GM18907 (cell line): Measurements from ENCODE around the gene SFXN3.

Source experiments
- ATAC-seq: cut with Tn5 transposase; IDR thresholded peaks from one replicate; pipeline ENCODE4 v1.9.1; 2021; ENCODE audit warnings: mild to moderate bottlenecking, moderate library complexity; ENCODE audit not compliant: unreplicated experiment

The SFXN3 gene

GRCh38 chr10:101014966-101015581 is 16.0 kb upstream of the SFXN3 start:
- ATAC-seq, result no peak

- no peak for ATAC-seq
Measured at GRCh38 chr10:101015582-101015973, 15.5 kb upstream of the SFXN3 start.

- ATAC-seq, result no peak
Measured at GRCh38 chr10:101016814-101017213, 14.2 kb upstream of the SFXN3 start.

- ATAC-seq, result no peak
Measured at GRCh38 chr10:101018118-101018599, 12.9 kb upstream of the SFXN3 start.

GRCh38 chr10:101018600-101019439 is 12.2 kb upstream of the SFXN3 start:
- no peak for ATAC-seq

GRCh38 chr10:101019440-101019703 is 11.7 kb upstream of the SFXN3 start:
- ATAC-seq, result no peak

GRCh38 chr10:101020427-101021075 is 10.5 kb upstream of the SFXN3 start:
- ATAC-seq, result no peak

- ATAC-seq, result no peak
Measured at GRCh38 chr10:101021239-101021638, 9.8 kb upstream of the SFXN3 start.

- ATAC-seq, result no peak
Measured at GRCh38 chr10:101021692-101022251, 9.3 kb upstream of the SFXN3 start.

- ATAC-seq, result no peak
Measured at GRCh38 chr10:101022967-101023705, 7.9 kb upstream of the SFXN3 start.

GRCh38 chr10:101027106-101027720 is 3.8 kb upstream of the SFXN3 start:
- ATAC-seq, result no peak

- ATAC-seq, result no peak
Measured at GRCh38 chr10:101028446-101029337, 2.3 kb upstream of the SFXN3 start.

- ATAC-seq, result no peak
Measured at GRCh38 chr10:101029520-101030295, 1.3 kb upstream of the SFXN3 start.

- ATAC-seq, result no peak
Measured at GRCh38 chr10:101030496-101031127, 422 bp upstream of the SFXN3 start.

- peak; percentile 2 for ATAC-seq
Measured at GRCh38 chr10:101031796-101032636, 982 bp downstream of the SFXN3 start.

- ATAC-seq, result no peak
Measured at GRCh38 chr10:101032637-101033224, 1.7 kb downstream of the SFXN3 start.

- no peak for ATAC-seq
Measured at GRCh38 chr10:101033276-101033675, 2.2 kb downstream of the SFXN3 start.
